HEK293 (cell line): Measurements from ENCODE around the gene PABPN1L.

Experiments used
- CTCF ChIP-seq: fragments of 450-650 bp; formaldehyde crosslinking; IDR thresholded peaks from 2 replicates; pipeline ENCODE4 v1.5.1; 2016; ENCODE audit warnings: missing biosample characterization, missing genetic modification characterization
- TCF7L2 ChIP-seq: IDR thresholded peaks from 2 replicates; pipeline ENCODE4 v1.6.1; 2011; ENCODE audit warnings: low read depth, mild to moderate bottlenecking, inconsistent platforms, low read length, moderate library complexity, borderline replicate concordance
- ZBTB7A ChIP-seq: fragments of 450-650 bp; formaldehyde crosslinking; IDR thresholded peaks from 2 replicates; pipeline ENCODE4 v1.5.1; 2016; ENCODE audit warnings: low read depth, missing biosample characterization, missing genetic modification characterization
- ZNF24 ChIP-seq: fragments of 450-650 bp; formaldehyde crosslinking; IDR thresholded peaks from 2 replicates; pipeline ENCODE4 v1.5.1; 2016; ENCODE audit warnings: missing biosample characterization, missing genetic modification characterization

- TF ChIP-seq TCF7L2 = no peak
- no peak for TF ChIP-seq ZNF24 (tag by site-specific recombination)
- no peak for TF ChIP-seq CTCF (tag by site-specific recombination)
- TF ChIP-seq ZBTB7A (tag by site-specific recombination) = no peak
These were observed 37.7 kb downstream of the PABPN1L start for GRCh38 chr16:88828711-88829110.
